HepG2 (cell line): ENCODE measurements around the gene TMEM267. TPM values are rescaled to one million over a fixed set of nuclear protein-coding genes. Genes with fewer than 3 reads are reported as not detected.

Source experiments
- ATAC-seq: fragments of 200-7000 bp; cut with Tn5 transposase; 3 replicates; pipeline ENCODE4 v1.9.1; 2020; ENCODE audit warnings: mild to moderate bottlenecking, moderate library complexity
- BruUV-seq: library from RNA; stranded (reverse); fragments of 400-500 nt; replicated peaks from 2 replicates; lab custom pipeline; 2021; lab: Mats Ljungman, UMichigan
- CTCF ChIA-PET: fragments of 300-600 bp; formaldehyde crosslinking; extraction: SDS; loops from one replicate; lab custom pipeline; 2021; ENCODE audit warnings: low total read pairs, inconsistent platforms, low intra/inter-chr PET ratio; lab: Yijun Ruan, JAX
- POLR2A ChIA-PET: fragments of 350-600 bp; sonication (Branson Sonifier 250); formaldehyde crosslinking; loops from one replicate; lab custom pipeline; 2020; ENCODE audit warnings: antibody characterized with exemption, inconsistent platforms; lab: Yijun Ruan, JAX
- DNase-seq: peaks from one replicate; pipeline ENCODE4 v3.0.0-alpha.2; 2015; ENCODE audit warnings: low spot score
- FAIRE-seq: peaks from 3 replicates; lab custom pipeline; 2011; peaks lifted over from hg19 to GRCh38; lab: Jason Lieb, UNC
- H2AFZ ChIP-seq: one replicate; pipeline ENCODE4 v1.6.1; 2011; ENCODE audit warnings: low read length, inconsistent platforms
- H3K27ac ChIP-seq: fragments of 300-600 bp; 3 replicates; pipeline ENCODE4 v1.8.0; 2011; ENCODE audit warnings: mixed run types, mild to moderate bottlenecking, mixed read lengths, low read length, inconsistent platforms; ENCODE audit not compliant: insufficient read depth; ENCODE audit errors: extremely low read length
- H3K27me3 ChIP-seq, 2 experiments: fragments of 200-600 bp in 1 of 2; 2 replicates in 1 of 2; 3 replicates in 1 of 2; pipeline versions ENCODE4 v1.6.0 to v1.8.0; 2011; ENCODE audit warnings: low read length in 2 of 2, mild to moderate bottlenecking in 2 of 2, moderate library complexity in 2 of 2, inconsistent platforms in 1 of 2; ENCODE audit not compliant: insufficient read depth in 2 of 2, control insufficient read depth in 1 of 2
- H3K36me3 ChIP-seq, 2 experiments: fragments of 200-600 bp in 1 of 2; replicated peaks in 1 of 2; 2 replicates in 1 of 2; 3 replicates in 1 of 2; pipeline versions ENCODE4 v1.5.1 to v1.8.0; 2011; ENCODE audit warnings: low read length in 2 of 2, inconsistent platforms in 1 of 2; ENCODE audit not compliant: insufficient read depth in 2 of 2, control insufficient read depth in 1 of 2
- H3K4me1 ChIP-seq: 2 replicates; pipeline ENCODE4 v1.5.1; 2012; ENCODE audit warnings: low read length, inconsistent platforms; ENCODE audit not compliant: insufficient read depth
- H3K4me2 ChIP-seq: 2 replicates; pipeline ENCODE4 v1.6.0; 2011; ENCODE audit warnings: low read depth, low read length, inconsistent platforms
- H3K4me3 ChIP-seq, 3 experiments: fragments of 200-600 bp in 1 of 3; sonication (generic), shearing (Covaris generic) in 1 of 3; replicated peaks in 1 of 3; 2 replicates each; pipeline ENCODE4 v1.5.1; 2011 to 2016; ENCODE audit warnings: low read length in 3 of 3, inconsistent platforms in 2 of 3, low read depth in 2 of 3, mild to moderate bottlenecking in 2 of 3, control low read depth in 1 of 3, mixed read lengths in 1 of 3; ENCODE audit not compliant: insufficient read depth in 1 of 3
- H3K79me2 ChIP-seq: one replicate; pipeline ENCODE4 v1.6.1; 2011; ENCODE audit warnings: low read length, inconsistent platforms; ENCODE audit not compliant: insufficient read depth
- H3K9ac ChIP-seq: 2 replicates; pipeline ENCODE4 v1.6.0; 2011; ENCODE audit warnings: mild to moderate bottlenecking, low read depth, low read length, inconsistent platforms; ENCODE audit not compliant: insufficient read depth
- H3K9me3 ChIP-seq: 2 replicates; pipeline ENCODE4 v1.5.1; 2012; ENCODE audit warnings: mild to moderate bottlenecking, low read length
- H4K20me1 ChIP-seq: 2 replicates; pipeline ENCODE4 v1.6.0; 2011; ENCODE audit warnings: inconsistent platforms, mild to moderate bottlenecking, low read length, moderate library complexity; ENCODE audit not compliant: insufficient read depth
- CEBPB ChIP-seq: IDR thresholded peaks from 2 replicates; pipeline ENCODE4 v1.6.1; 2011; ENCODE audit warnings: low read depth, low read length, improper control_type of control experiment, borderline replicate concordance
- POLR2G ChIP-seq: fragments of 200-400 bp; formaldehyde crosslinking; IDR thresholded peaks from 2 replicates; pipeline ENCODE4 v1.6.1; 2018; ENCODE audit warnings: mild to moderate bottlenecking, low read depth, low read length, moderate library complexity
- SOX6 ChIP-seq, 2 experiments: fragments of 450-650 bp in 1 of 2; sonication (generic) in 1 of 2; formaldehyde crosslinking in 1 of 2; IDR thresholded peaks; 2 replicates each; pipeline versions ENCODE4 v1.4.0 to v1.6.1; 2017 to 2020; ENCODE audit warnings: antibody characterized with exemption in 1 of 2, mild to moderate bottlenecking in 1 of 2, missing genetic modification reagents in 1 of 2
- STAT6 ChIP-seq: sonication (generic); formaldehyde crosslinking; IDR thresholded peaks from 2 replicates; pipeline ENCODE4 v1.4.0; 2020; ENCODE audit warnings: missing genetic modification reagents, mild to moderate bottlenecking, borderline replicate concordance
- WGBS: methylation state at CpG from one replicate; pipeline ENCODE4 v1.1.6; 2017; ENCODE audit warnings: low lambda C conversion rate; 5-methylcytosine and 5-hydroxymethylcytosine counted together
- in situ Hi-C: cut with HindIII; loops from 2 replicates; pipeline ENCODE4 v1.10.0; 2017; ENCODE audit warnings: low pct_unique_long_range_greater_than_20kb; ENCODE audit not compliant: extremely low pct_ligation_motif_present
- intact Hi-C: fragments of 100-400 bp; cut with micrococcal nuclease; formaldehyde crosslinking; loops from one replicate; pipeline ENCODE4 v1.10.0; 2022; ENCODE audit not compliant: unreplicated experiment
- polyA plus RNA-seq, 8 experiments: library from polyadenylated mRNA; depleted of rRNA in 3 of 8; stranded (reverse) in 7 of 8; unstranded in 1 of 8; fragments of >200 nt; fragmentation: Illumina TruSeq in 4 of 8; extraction: Trizol in 4 of 8; gene quantifications; 2 replicates each; pipeline versions ENCODE4 v1.2.1 to v1.2.3, GENCODE V29; 2011 to 2016; ENCODE audit warnings: low read depth in 4 of 8, missing spikeins in 1 of 8, mixed read lengths in 1 of 8; ENCODE audit not compliant: insufficient read depth in 1 of 8
- total RNA-seq, 5 experiments: library from RNA; depleted of rRNA; stranded (reverse); fragments of >200 nt; fragmentation: Illumina TruSeq; extraction: Trizol; gene quantifications; 2 replicates each; pipeline ENCODE4 v1.2.3, GENCODE V29; 2016; ENCODE audit warnings: low read depth in 1 of 5
- TF ChIP-seq, protein P1 (sequence below): sonication (generic); formaldehyde crosslinking; IDR thresholded peaks from 2 replicates; pipeline ENCODE4 v1.5.0; 2020; ENCODE audit warnings: mild to moderate bottlenecking, missing genetic modification reagents

Gene TMEM267
- total and polyA plus RNA-seq, 2 of the 13 experiments (the other 11 are each of a cell fraction or from before 2014, with no cell fraction given), result 8.9 to 12.6 TPM

GRCh38 chr5:43421450-43422133 is 62.1 kb downstream of the TMEM267 start:
- WGBS, result 76% methylated on average over 7 of the region's 7 CpGs
- peak overlapping the region; percentile 66; the same call in 1 of the 2 replicates for H3K4me2 ChIP-seq
- DNase-seq (no peak), ATAC-seq (no peak), FAIRE-seq (no peak)
- no peak overlapping the region for H3K9ac ChIP-seq
- intact Hi-C loops, result no loop called here
- in situ Hi-C loops, result no loop called here
- peaks cover 39% of the 10 kb centered on the region for H3K4me1 ChIP-seq
- H3K27ac ChIP-seq, result no peak overlapping the region
- H2AFZ ChIP-seq, result no peak overlapping the region
- H3K27me3 ChIP-seq, result no peaks in the 10 kb centered on the region
- no peaks in the 10 kb centered on the region for H4K20me1 ChIP-seq
- BruUV-seq, result no TSS peak
- no peak overlapping the region for H3K4me3 ChIP-seq
- CTCF ChIA-PET, result no interaction called here
- TF ChIP-seq, protein P1, sequence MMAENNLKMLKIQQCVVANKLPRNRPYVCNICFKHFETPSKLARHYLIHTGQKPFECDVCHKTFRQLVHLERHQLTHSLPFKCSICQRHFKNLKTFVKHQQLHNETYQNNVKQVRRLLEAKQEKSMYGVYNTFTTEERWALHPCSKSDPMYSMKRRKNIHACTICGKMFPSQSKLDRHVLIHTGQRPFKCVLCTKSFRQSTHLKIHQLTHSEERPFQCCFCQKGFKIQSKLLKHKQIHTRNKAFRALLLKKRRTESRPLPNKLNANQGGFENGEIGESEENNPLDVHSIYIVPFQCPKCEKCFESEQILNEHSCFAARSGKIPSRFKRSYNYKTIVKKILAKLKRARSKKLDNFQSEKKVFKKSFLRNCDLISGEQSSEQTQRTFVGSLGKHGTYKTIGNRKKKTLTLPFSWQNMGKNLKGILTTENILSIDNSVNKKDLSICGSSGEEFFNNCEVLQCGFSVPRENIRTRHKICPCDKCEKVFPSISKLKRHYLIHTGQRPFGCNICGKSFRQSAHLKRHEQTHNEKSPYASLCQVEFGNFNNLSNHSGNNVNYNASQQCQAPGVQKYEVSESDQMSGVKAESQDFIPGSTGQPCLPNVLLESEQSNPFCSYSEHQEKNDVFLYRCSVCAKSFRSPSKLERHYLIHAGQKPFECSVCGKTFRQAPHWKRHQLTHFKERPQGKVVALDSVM (CRISPR knock-in tag), result peak; percentile 82; the same call in 1 of the 2 replicates
- 0 out of 2 replicates have a peak, but pooled peaks have one; percentile 28 for TF ChIP-seq CEBPB
- no peak for TF ChIP-seq SOX6 (IDR thresholded peaks at IDR 0.05)
- TF ChIP-seq SOX6 (CRISPR knock-in tag; IDR thresholded peaks at IDR 0.05), result peak; percentile 3; the same call in 1 of the 2 replicates
- no peak for TF ChIP-seq STAT6 (CRISPR knock-in tag)
- no peak for TF ChIP-seq POLR2G
- POLR2A ChIA-PET, result interaction anchor here (1.0 to 3.1 kb wide), 3 partner anchors 19 to 62 kb away, joined by 6 to 16 read pairs (median 11); partner anchors contain the start of gene TMEM267
- H3K9me3 ChIP-seq, result no peaks in the 10 kb centered on the region
- H3K36me3 ChIP-seq, result no peaks in the 10 kb centered on the region
- no peaks in the 10 kb centered on the region for H3K79me2 ChIP-seq
